Brain pericyte (primary cell): ENCODE data around the gene FAM240B.

Experiments
- DNase-seq: peaks from one replicate; pipeline ENCODE4 v3.0.0-alpha.2; 2012; ENCODE audit warnings: low read depth, low spot score

Gene FAM240B

DNA sequence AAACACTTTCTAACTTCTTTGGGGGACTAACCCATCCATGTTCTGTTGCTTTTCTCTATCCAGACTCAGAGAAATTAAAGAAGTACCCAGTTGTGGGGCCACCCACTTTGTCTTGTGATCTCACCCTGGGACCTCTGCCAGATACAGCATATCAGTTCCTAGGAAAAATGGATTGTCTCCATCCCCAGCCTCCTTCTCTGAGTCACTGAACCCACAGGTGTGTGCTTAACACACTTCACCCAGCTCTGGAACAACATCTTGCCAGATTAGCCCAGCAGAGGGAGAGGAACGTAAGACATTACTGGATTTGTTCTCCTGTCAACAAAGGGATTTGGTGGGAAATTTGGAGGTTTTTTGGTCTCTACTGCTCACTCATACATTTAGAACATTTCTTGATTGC, 19.2 kb downstream of the FAM240B start:
- no peak for DNase-seq

DNA sequence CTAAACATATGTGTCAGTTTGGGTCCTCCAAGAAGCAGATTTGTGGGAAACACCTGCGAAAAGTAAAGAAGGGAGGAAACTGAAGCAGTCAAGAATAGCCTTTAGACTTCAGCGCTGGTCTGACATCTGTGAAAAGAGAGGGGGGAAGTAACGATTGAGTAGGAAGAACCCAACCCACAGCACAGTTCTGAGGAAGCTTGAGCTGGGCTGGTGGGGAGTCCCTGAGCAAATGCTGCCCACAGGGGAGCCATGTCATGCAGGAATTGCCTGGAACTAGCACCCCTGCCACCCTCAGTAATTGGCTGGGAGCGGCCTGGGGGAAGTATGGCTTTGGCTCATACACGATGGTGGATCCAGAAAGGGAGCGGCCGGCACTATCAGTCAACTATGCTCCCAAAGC, 20.6 kb downstream of the FAM240B start:
- no peak for DNase-seq

DNA sequence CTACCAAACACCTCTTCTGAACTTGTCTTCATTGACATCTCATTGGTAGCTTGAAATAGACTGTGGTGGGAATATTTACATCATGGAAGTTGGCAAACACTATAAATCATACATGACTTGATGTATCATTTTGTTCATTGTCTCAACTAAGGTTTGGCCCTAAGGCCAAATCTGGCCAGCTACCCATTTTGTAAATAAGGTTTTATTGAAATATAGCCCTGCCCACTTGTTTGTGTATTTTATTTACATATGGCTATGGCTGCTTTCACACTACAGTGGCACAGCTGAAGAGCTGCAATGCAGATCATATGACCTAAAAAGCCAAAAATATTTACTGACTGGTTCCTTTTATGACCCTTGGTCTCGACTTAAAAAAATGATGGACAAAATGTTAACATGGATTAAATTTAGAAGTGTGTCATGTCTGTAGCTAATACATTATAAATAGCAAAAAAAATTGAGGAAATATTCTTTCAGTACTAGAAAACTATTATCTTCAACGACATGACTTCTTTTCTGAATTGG, 22.1 kb downstream of the FAM240B start:
- DNase-seq = no peak

DNA sequence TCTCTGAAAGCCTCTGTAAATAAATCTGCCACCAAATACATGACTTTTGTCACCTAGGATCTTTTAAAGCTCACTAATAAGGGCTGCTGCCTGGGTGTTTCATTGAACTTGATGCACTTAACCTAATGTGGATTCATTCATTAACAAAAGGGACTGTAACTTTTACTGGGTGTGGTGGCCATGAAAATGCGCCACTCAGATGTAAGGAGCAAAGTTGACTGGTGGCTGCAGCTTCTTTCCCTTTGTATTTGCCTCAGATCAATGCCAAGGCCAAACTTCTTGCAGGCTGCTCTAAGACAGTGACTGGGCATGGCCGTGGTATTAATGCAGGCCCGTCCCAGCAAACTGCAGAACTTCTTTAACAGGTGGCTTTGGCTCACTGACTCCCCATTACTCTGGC, 22.9 kb downstream of the FAM240B start:
- no peak for DNase-seq

DNA sequence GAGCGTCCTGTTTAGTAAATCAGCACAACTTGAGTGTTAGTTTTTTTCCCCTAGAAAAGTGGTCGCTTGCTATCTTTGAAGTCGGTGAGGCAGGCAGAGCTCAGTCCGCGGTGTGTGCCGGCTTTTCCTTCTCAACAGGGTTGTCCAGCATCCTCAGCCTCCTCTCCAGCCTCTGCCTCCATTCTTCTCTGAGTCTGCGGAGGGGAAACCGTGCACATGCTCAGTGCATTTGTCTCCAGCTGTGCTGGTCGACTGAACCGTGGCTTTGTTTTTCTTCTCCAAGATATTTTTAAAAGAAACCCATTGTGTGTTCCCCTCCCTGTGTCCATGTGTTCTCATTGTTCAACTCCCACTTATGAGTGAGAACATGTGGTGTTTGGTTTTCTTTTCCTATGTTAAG, 25.3 kb downstream of the FAM240B start:
- DNase-seq = no peak

DNA sequence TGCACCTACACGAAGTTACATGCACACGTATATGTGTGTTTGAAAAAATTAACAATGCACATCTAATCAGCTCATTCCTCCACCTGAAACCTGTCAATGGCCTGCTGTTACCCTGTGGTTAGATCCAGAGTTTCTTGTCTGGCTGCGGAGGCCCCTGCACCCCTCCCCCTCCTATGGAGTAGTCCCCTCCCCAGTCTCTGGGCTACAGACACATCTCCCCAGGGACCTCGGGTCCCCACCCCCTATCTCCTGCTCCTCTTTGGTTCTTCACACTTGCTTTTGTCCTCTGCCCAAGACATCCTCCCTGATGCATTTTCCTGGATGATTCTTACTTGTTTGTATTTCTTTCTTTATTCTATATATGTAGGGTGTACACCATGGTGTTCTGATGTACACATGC, 27.2 kb downstream of the FAM240B start:
- DNase-seq = no peak

DNA sequence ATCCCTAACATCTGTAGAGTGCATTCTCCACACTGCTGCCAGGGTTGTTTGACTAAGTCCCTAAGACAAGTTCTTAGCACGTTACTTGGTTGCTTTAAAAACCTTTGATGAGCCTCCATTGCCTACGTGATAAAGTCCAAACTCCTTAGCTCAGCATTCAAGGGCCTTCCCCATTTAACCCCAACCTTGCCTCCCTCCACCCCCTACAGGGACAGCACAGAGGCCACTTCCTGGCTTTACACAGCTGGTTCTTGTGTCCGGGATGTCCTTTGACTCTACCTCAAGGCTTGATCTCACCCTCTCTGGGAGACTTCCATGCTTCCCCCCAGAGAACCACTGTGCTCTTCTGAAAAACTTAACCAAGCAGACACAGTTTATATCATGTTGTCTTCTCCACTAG, 29.4 kb downstream of the FAM240B start:
- DNase-seq = peak; percentile 59

DNA sequence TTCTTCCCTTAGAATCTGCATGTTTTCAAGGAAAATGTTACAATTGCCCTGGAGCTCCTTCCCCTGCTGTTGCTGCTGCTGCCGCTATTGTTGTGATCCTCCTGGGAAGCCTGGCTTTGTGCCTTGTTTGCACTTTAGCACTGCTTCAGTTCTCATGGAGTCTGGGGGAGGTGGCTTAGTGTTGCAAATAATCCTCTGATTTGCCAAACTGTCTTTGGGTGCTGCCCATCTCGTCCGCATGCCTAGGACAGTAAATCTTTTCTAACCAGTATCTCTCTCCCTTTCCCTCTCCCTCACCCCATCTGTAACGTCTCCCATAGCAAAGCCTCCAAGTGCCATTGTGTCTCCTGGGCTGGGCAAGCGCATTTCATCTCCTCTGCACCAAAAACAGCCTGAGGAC, 30.3 kb downstream of the FAM240B start:
- DNase-seq = peak; percentile 67

DNA sequence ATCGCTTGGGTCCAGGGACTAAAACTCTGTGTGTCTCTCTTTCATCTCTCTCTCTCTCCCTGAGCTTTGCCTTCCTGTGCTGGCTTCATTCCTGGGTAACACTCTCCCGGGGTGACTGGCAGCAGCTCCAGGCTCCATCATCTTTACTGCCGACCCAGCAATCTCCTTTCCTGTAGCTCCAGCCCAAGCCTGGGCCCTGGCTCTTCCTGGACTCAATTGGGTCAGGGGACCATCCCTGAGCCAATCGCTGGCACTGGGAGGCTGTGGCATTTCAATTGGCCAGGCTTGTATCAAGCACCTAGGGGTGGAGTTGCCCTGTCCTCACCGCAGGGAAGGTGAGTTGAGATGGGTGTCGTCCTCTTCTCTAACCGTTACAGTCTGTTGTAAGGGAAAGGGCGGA, 31.9 kb downstream of the FAM240B start:
- no peak for DNase-seq

DNA sequence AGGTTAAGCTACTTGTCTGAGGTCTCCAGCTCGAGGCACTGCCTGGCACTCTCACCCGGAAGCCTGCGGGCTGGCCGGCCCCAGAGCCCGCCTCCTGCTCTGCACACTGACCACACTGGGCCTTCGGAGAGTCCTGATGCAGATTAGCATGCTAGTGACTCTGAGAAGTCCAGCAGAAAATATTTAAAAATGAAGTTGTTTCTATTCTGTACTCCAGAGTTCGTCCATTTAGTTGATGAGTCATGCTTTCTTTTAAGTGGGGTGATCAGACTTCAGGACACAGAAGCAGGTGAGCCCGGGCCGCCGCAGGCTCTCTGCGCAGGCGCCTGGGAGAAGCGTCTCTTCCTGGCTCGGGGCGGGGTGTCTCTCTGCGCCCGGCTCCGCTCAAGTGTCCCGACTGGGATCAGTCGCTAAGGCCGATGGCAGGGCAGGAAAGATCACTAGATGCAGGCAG, 32.5 kb downstream of the FAM240B start:
- no peak for DNase-seq

DNA sequence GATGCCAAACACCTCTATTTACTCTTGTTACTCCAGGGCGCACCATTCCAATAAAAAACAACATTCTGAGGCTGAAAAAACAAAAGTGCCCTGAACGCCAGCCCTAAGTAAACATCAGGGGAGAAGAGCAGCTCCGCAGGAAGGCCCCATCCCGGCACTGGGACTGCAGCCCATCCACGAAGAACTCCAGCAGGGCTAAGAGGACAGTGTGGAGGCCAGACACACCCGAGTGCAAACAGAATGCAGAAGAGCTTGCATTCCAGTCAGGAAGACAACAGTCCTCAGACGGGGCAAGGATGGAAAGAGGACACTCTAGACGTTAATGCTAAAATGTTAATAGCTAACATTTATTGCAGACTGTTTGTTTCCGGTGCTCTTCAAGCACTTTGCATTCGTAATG, 33.0 kb downstream of the FAM240B start:
- no peak for DNase-seq

DNA sequence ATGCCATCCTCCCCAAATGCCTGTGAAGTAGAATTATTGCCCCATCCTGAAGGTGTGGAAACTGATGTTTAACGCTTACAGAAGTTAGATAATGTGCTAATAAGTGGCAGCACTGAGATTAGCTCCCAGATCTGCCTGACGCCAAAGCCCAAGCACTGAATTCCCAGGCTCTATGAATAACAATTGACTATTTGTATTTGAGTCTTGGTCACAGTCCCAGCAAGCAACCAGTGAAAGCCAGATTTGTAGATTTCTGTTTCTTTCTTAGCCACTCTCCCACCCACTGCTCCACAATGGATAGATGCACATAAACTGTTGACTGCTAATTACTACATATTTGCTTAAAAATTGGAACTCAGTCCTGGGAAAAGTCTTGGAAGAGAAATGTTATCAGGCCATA, 34.4 kb downstream of the FAM240B start:
- DNase-seq = no peak

DNA sequence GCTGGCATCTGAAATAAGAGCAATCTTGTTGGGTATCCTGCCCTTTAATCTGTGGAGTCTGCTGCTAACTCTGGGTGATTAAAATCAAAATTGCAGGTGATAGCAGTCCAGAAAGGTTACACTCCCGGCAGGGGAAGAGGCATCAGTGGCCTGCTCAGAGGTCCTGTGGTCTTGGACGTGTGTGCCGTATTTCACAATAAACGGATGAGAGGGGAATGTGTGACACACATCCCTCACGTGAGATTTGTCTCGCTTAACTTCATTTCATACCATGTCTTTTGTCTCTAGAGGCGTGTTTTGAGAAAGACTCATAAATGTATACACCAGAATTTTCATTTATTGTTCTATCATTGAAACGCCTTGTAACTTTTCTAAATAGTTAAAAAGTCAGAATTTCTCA, 36.6 kb downstream of the FAM240B start:
- DNase-seq = no peak

DNA sequence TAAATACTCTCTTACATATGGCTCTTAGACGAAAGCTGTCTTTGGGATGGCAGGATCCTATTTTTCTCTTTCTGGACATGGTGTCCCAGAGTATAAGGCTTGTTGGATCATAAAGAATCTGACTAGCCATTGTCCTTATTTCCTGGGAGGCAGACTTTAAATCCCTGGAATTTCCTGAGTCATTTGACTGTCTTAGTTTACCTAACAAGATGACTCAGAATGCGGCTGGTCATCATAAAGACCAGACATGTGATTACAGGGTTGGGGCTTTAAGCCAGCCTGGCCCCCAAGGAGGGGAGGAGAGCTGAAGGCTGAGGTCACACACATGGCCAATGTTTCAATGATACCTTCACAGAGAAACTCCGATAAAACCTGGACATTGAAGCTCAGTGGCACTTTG, 37.2 kb downstream of the FAM240B start:
- DNase-seq = peak; percentile 47

DNA sequence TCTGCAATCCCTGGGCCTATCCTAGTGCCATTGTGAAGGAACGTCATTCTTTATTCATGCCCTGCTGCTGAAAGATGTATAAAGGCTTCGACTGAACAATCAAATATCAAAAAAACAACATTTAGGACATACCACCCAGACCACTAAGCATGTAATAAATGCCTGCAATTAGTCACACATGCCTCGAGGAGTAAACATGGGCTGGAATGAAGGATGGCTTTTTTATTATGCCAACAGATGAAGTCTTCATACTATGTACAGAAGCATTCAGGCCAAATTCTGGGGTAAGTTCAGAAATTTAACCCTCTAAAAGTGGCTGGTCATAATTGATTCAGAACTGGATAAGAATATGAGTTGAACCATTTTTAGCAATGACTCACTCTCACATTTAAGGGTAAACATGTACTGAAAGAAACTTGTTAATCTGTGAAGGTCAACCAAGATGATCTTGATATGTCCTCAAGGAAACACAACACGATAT, 38.1 kb downstream of the FAM240B start:
- DNase-seq = no peak

DNA sequence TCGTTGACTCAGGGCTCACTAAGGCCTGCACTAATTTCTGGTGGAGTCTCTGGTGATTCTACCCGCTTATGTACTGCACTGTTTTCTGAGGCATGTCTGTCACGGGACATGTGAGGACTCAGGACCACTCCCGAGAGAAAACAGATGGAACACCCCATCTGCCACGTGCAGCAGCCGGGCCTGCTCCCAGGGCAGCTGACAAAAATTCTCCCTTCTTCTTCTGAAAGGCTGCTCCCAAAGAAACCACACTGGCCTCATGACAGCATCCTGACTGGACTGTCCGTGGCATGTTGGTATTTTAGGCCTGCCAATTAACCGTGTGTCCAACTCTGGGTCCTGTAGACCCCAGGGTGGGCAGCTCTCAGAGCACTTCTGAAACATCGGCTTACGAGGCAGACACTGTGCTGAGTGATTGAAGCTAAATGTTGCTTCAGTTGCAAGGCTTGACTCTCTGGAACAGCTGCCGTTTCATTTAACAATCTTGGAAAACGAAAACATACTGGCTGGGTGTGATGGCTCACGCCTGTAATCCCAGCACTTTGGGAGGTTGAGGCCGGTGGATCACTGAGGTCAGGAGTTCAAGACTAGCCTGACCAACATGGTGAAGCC, 39.0 kb downstream of the FAM240B start:
- DNase-seq = no peak

DNA sequence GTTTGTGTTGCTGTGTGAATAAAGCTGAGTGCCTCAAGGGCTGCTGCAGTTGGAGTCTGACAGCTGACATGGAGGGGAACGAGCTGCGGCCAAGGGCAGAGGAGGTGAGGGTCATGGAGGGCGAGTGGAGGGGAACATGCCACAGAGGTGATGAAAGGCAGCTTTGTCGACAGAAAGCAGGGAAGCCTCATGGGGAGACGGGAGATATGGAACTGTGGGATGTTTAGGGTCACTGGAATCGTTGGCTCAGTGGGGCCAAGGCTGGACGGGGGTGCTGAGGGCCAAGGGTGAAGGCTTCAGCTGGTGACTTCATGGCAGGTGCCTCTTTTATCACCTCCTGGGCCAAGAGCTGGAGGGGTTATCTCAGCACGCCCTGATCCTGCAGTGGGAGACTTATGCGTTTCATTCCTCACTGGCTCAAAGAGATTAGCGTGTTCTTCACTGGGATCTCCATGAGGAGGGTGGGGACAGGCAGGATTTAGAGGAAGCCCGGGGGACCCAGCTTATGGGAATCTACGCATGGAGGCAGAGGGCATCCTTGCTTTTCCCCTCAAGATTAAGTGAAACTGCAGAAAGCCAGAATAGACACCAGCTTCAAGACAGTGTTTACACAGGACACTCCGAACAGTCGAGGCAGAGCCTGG, 42.2 kb downstream of the FAM240B start:
- no peak for DNase-seq

DNA sequence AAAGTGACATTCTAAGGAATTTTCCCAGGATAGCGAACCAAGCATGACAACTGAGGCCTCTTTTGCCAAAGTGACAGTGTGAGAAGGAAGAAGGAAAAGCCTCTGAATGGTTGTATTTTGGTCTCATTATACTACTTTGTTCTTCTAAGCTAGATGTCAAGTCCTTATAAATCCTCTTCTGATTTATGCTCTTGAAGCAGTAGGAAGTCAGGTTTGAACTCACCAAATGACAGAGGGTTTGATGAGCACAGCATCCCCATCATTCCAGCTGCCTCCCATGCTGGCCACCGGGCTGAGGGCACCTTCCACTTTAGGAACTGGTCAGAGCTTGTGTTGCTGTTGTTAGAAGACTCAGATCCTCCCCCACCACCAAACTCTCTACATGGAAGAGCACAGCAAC, 44.1 kb downstream of the FAM240B start:
- no peak for DNase-seq

DNA sequence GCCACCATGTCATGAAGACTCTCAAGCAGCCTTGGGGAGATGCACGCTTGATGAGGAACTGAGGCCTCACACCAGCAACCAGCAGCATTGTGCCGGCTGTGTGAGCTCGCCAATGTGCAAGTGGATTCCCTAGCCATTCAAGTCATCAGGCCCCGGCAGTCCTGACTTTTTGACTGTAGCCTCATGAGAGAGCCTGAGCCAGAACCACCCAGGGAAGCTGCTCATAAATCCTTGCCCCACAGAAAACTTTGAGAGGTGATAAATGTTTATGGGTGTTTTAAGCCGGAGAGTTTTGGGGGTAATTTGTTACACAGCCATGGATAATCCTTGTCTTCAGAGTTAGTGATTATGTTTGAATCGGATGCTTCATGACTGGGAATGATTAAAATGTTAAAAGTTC, 44.7 kb downstream of the FAM240B start:
- DNase-seq = no peak

DNA sequence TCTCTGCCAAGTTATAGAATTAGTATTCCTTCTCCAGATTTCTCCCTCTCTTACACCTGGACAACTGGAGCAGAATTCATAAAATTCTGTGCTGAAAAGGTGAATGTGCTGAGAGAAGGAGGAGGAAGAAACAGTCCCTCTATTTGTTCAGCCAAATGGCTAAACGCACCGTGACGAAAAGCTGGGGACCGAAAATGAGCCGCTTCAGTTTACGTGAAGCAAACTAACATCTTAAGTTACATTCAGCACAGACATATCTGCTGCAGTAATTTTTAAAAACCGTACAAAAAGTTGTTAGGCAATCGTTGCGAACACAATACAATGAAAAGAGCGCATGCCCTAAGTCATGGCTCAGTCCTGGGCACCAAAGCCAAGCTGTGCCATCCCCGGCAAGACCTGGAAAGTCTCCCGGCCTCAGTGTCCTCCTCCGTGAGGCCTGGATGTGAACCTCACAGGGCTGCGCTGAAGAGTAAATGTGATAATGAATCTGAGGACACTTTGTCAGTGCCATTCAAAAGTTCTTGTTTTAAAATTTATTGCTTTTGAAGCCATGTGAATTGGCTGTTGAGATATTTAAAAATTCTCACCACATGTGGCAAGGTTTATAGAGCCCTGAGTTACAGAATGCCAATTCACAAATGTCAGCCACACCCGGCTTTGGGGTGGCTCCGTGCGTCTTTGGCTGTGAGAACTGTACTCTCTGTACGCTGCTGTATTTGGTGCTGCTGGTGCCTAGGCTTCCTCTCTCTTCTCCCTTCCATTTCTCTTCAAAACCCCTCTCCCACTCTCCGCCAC, 46.3 kb downstream of the FAM240B start:
- no peak for DNase-seq

DNA sequence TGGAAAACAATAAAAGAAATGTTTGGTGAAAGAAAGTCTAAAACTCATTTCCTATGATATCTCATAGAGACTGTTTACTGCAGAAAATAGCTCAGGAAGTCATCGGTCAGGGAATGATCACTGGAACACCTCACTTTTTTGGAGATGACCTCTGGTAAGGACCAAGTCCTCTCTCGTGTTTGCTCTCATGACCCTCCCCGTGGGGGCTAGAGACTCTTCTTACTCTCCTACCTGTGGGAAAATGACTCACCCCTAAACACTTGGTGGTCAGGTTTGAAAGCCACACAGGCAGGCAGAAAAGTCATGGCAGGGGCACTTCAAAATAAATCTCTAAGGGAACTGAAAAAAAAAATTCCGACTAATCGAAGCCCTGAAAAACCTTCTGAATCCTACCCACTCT, 48.2 kb downstream of the FAM240B start:
- DNase-seq = no peak

DNA sequence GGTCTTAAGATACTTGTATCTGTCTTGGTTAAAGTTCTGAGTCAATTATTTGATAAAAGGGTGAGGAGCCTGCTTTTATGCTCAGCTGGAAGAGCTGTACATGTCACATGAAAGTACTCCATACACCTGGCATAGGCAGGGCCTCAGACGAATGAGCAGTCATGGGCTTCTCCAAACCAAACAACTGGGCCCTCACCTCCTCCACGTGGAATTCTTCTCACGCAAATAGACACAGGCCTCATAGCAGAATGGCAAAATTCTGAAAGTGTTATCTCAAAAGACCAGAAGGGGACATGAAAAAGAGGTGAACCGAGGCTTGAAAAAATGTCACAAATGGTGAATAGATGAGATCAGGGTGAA, 48.6 kb downstream of the FAM240B start:
- no peak for DNase-seq
